ENCODE results near the gene EID1. TPM values are rescaled to one million over a fixed set of nuclear protein-coding genes. Genes with fewer than 3 reads are reported as not detected.
"Not testable (repeated sequence)": the region's sequence is repeated elsewhere in the genome, so short reads cannot be mapped to it uniquely, and the experiment has no call there.

EID1 gene
- total and polyA plus RNA-seq, 3 experiments from 2014 or later: 113 to 183 (median 125) TPM

DNA sequence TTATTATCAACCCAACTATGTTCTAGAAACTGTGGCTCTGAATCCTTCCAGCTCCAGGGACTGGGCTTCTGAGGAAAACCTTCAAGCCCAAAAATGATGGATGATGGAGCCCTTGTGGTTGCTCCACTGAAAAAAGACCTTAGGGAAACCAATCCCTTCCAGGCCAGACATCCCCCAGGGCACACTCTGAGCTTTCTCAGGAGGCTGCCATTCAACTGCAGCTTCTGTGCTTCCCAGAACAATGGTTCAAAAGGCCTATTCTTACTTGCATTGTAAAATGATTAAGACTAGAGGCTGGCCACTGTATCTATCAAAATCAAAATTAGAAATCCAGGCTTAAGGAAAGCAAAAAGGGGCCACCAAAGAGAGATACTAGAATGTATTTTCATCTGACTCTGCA is 27.3 kb downstream of the EID1 start:
- Mint-ChIP-seq H3K27me3 (peaks cover 0 to 3% of the 10 kb centered on the region in 2 donors), H3K9me3 (no peaks in the 10 kb centered on the region), H3K27ac (no peak overlapping the region), H3K36me3 (no peaks in the 10 kb centered on the region), H3K4me3 (no peak overlapping the region), H3K4me1 (no peaks in the 10 kb centered on the region)
- Histone ChIP-seq H3K27ac (ENCODE audit: low read depth, low read length) (no peak overlapping the region), H3K36me3 (ENCODE audit: insufficient read depth, low read length) (no peaks in the 10 kb centered on the region), H3K27me3 (ENCODE audit: insufficient read depth, low read length, poor library complexity, severe bottlenecking) (no peaks in the 10 kb centered on the region), H3K9me3 (ENCODE audit: low read length) (no peaks in the 10 kb centered on the region), H3K4me3 (ENCODE audit: low read length) (no peak overlapping the region), H3K4me1 (ENCODE audit: insufficient read depth, low read length) (no peaks in the 10 kb centered on the region)
- CTCF ChIA-PET: interaction anchor here (1.4 kb wide), 1 partner anchor 70 kb away, joined by 3 read pairs; no protein-coding TSS in a partner anchor
- POLR2A ChIA-PET: no interaction called here
- DNase-seq: no peak

DNA sequence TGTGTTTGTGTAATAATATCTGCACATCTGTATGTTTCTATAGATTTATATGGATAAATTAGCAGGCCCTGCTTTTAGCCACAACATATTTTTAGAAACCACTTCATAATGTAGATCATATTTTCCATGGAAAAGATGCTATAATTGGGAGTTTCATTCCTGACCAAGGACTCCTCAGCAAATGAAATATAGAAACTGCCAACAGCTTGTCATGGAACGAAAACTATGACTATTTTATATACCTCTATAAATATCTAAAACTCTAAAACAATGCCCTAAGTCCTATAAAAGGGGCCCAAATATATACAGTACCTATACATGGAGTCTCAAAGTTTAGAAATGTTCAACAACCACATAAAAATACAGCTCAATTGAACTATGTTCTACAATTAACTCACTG is 27.9 kb downstream of the EID1 start:
- H3K4me3 Mint-ChIP-seq: no peak overlapping the region
- H3K9me3 Mint-ChIP-seq: no peaks in the 10 kb centered on the region
- no peaks in the 10 kb centered on the region for H3K36me3 Mint-ChIP-seq
- Histone ChIP-seq H3K27me3 (ENCODE audit: insufficient read depth, low read length, poor library complexity, severe bottlenecking) (no peaks in the 10 kb centered on the region), H3K9me3 (ENCODE audit: low read length) (no peaks in the 10 kb centered on the region), H3K36me3 (ENCODE audit: insufficient read depth, low read length) (no peaks in the 10 kb centered on the region), H3K4me3 (ENCODE audit: low read length) (no peak overlapping the region), H3K4me1 (ENCODE audit: insufficient read depth, low read length) (no peaks in the 10 kb centered on the region), H3K27ac (ENCODE audit: low read depth, low read length) (no peak overlapping the region)
- no peaks in the 10 kb centered on the region for H3K4me1 Mint-ChIP-seq
- no peak for DNase-seq
- ChIA-PET CTCF (interaction anchor here (0.8 to 1.4 kb wide), 2 partner anchors 70 to 1178 kb away, joined by 3 read pairs; no protein-coding TSS in a partner anchor), POLR2A (no interaction called here)
- no peak overlapping the region for H3K27ac Mint-ChIP-seq
- H3K27me3 Mint-ChIP-seq: peaks cover 0 to 2% of the 10 kb centered on the region in 2 donors

GRCh38 chr15:48909313-48909712 is 31.4 kb downstream of the EID1 start:
- H3K27me3 Mint-ChIP-seq: peaks cover 2 to 12% of the 10 kb centered on the region in 2 donors
- H3K36me3 Mint-ChIP-seq; H3K4me3 Mint-ChIP-seq; H3K4me1 ChIP-seq (ENCODE audit: insufficient read depth, low read length); CTCF ChIA-PET; POLR2A ChIA-PET; DNase-seq; H3K4me1 Mint-ChIP-seq; H3K27me3 ChIP-seq (ENCODE audit: insufficient read depth, low read length, poor library complexity, severe bottlenecking); H3K4me3 ChIP-seq (ENCODE audit: low read length); H3K36me3 ChIP-seq (ENCODE audit: insufficient read depth, low read length); H3K9me3 ChIP-seq (ENCODE audit: low read length); H3K27ac Mint-ChIP-seq; H3K9me3 Mint-ChIP-seq; H3K27ac ChIP-seq (ENCODE audit: low read depth, low read length): not testable (repeated sequence)

DNA sequence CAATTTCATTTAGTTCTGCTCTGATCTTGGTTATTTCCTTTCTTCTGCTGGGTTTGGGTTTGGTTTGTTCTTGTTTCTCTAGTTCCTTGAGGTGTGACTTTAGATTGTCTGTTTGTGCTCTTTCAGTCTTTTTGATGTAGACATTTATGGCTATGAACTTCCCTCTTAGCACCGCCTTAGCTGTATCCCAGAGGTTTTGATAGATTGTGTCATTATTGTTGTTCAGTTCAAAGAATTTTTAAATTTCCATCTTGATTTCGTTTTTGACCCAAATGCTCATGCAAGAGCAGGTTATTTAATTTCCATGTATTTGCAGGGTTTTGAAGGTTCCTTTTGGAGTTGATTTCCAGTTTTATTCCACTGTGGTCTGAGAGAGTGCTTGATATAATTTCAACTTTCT is 32.6 kb downstream of the EID1 start:
- H3K36me3 Mint-ChIP-seq; CTCF ChIA-PET; H3K9me3 ChIP-seq (ENCODE audit: low read length); H3K4me1 ChIP-seq (ENCODE audit: insufficient read depth, low read length); H3K9me3 Mint-ChIP-seq; H3K27me3 ChIP-seq (ENCODE audit: insufficient read depth, low read length, poor library complexity, severe bottlenecking); POLR2A ChIA-PET; H3K27ac ChIP-seq (ENCODE audit: low read depth, low read length); H3K4me1 Mint-ChIP-seq; H3K27ac Mint-ChIP-seq; DNase-seq; H3K4me3 ChIP-seq (ENCODE audit: low read length); H3K4me3 Mint-ChIP-seq; H3K36me3 ChIP-seq (ENCODE audit: insufficient read depth, low read length): not testable (repeated sequence)
- peaks cover 2 to 12% of the 10 kb centered on the region in 2 donors for H3K27me3 Mint-ChIP-seq

GRCh38 chr15:48913141-48913540 is 35.2 kb downstream of the EID1 start:
- DNase-seq: no peak
- H3K4me3 ChIP-seq (ENCODE audit: low read length): no peak overlapping the region
- Mint-ChIP-seq H3K4me1 (no peaks in the 10 kb centered on the region), H3K9me3 (no peaks in the 10 kb centered on the region), H3K4me3 (no peak overlapping the region), H3K27me3 (peaks cover 11 to 30% of the 10 kb centered on the region in 2 donors), H3K36me3 (no peaks in the 10 kb centered on the region), H3K27ac (no peak overlapping the region)
- no peaks in the 10 kb centered on the region for H3K4me1 ChIP-seq (ENCODE audit: insufficient read depth, low read length)
- no peaks in the 10 kb centered on the region for H3K9me3 ChIP-seq (ENCODE audit: low read length)
- H3K36me3 ChIP-seq (ENCODE audit: insufficient read depth, low read length): no peaks in the 10 kb centered on the region
- H3K27ac ChIP-seq (ENCODE audit: low read depth, low read length): no peak overlapping the region
- POLR2A ChIA-PET: no interaction called here
- CTCF ChIA-PET: no interaction called here
- H3K27me3 ChIP-seq (ENCODE audit: insufficient read depth, low read length, poor library complexity, severe bottlenecking): no peaks in the 10 kb centered on the region

DNA sequence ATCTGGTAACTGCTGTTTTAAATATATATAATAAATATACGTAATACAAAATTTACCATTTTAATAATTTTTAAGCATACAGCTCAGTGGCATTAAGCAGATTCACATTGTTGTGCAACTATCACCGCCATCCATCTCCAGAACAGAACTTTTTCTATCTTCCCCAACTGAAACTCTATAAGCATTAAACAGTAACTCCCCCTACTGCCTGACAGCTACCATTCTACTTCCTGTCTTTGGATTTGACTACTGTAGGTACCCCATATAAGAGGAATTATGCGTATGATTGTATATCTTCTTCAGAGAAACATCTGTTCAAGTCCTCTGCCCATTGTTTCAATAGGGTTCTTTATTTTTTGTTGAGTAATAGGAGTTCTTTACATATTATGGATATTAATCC is 36.8 kb downstream of the EID1 start:
- CTCF ChIA-PET: no interaction called here
- peaks cover 0 to 4% (median 0%) of the 10 kb centered on the region in 3 donors for H3K36me3 Mint-ChIP-seq
- H3K9me3 ChIP-seq (ENCODE audit: low read length): no peaks in the 10 kb centered on the region

DNA sequence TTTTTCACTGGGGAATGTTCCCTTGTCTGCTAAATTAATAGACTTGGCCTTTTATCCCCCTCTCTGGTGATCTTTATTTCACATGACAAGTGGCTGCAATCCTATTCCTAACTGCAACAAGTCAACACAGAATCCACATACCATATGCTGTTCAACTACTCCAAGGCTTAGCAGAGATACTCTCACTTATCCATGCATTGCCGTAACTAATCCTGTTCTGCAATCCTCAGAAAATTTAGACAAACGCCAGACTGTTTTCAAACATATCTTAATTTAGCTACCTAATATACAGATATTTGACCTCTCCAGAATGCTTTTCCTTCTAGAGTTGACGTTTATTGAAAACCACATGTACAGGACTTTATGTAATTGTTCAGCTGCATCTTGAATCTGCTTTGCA is 37.9 kb downstream of the EID1 start:
- peaks cover 0 to 4% (median 0%) of the 10 kb centered on the region in 3 donors for H3K36me3 Mint-ChIP-seq
- no peaks in the 10 kb centered on the region for H3K9me3 ChIP-seq (ENCODE audit: low read length)
- H3K4me1 ChIP-seq (ENCODE audit: insufficient read depth, low read length): no peaks in the 10 kb centered on the region
- ChIA-PET CTCF (no interaction called here), POLR2A (no interaction called here)
- H3K4me1 Mint-ChIP-seq: no peaks in the 10 kb centered on the region
- no peak overlapping the region for H3K4me3 Mint-ChIP-seq
- H3K27me3 Mint-ChIP-seq: peaks cover 13 to 39% of the 10 kb centered on the region in 2 donors
- no peak overlapping the region for H3K27ac ChIP-seq (ENCODE audit: low read depth, low read length)
- H3K27ac Mint-ChIP-seq: no peak overlapping the region
- H3K27me3 ChIP-seq (ENCODE audit: insufficient read depth, low read length, poor library complexity, severe bottlenecking): no peaks in the 10 kb centered on the region
- no peak for DNase-seq
- no peak overlapping the region for H3K4me3 ChIP-seq (ENCODE audit: low read length)
- no peaks in the 10 kb centered on the region for H3K9me3 Mint-ChIP-seq
- no peaks in the 10 kb centered on the region for H3K36me3 ChIP-seq (ENCODE audit: insufficient read depth, low read length)

More for the DNA sequence above, 36.8 kb downstream of the EID1 start:
- H3K27me3 ChIP-seq (ENCODE audit: insufficient read depth, low read length, poor library complexity, severe bottlenecking): no peaks in the 10 kb centered on the region
- H3K27ac Mint-ChIP-seq: no peak overlapping the region
- no peak overlapping the region for H3K4me3 Mint-ChIP-seq
- H3K36me3 ChIP-seq (ENCODE audit: insufficient read depth, low read length): no peaks in the 10 kb centered on the region
- no peak overlapping the region for H3K4me3 ChIP-seq (ENCODE audit: low read length)
- H3K4me1 Mint-ChIP-seq: no peaks in the 10 kb centered on the region
- H3K9me3 Mint-ChIP-seq: no peaks in the 10 kb centered on the region
- POLR2A ChIA-PET: no interaction called here
- DNase-seq: no peak
- H3K27me3 Mint-ChIP-seq: peaks cover 11 to 34% of the 10 kb centered on the region in 2 donors
- no peak overlapping the region for H3K27ac ChIP-seq (ENCODE audit: low read depth, low read length)
- H3K4me1 ChIP-seq (ENCODE audit: insufficient read depth, low read length): no peaks in the 10 kb centered on the region

- H3K9me3 ChIP-seq (ENCODE audit: low read length): no peaks in the 10 kb centered on the region
- H3K27ac Mint-ChIP-seq: no peak overlapping the region
- no peaks in the 10 kb centered on the region for H3K27me3 ChIP-seq (ENCODE audit: insufficient read depth, low read length, poor library complexity, severe bottlenecking)
- ChIA-PET POLR2A (no interaction called here), CTCF (no interaction called here)
- no peaks in the 10 kb centered on the region for H3K36me3 ChIP-seq (ENCODE audit: insufficient read depth, low read length)
- H3K36me3 Mint-ChIP-seq: peaks cover 0 to 4% (median 0%) of the 10 kb centered on the region in 3 donors
- no peak overlapping the region for H3K27ac ChIP-seq (ENCODE audit: low read depth, low read length)
- no peak overlapping the region for H3K4me3 Mint-ChIP-seq
- no peaks in the 10 kb centered on the region for H3K9me3 Mint-ChIP-seq
- DNase-seq: no peak
- H3K4me1 ChIP-seq (ENCODE audit: insufficient read depth, low read length): no peaks in the 10 kb centered on the region
- H3K4me3 ChIP-seq (ENCODE audit: low read length): no peak overlapping the region
- no peaks in the 10 kb centered on the region for H3K4me1 Mint-ChIP-seq
- peaks cover 15 to 39% of the 10 kb centered on the region in 2 donors for H3K27me3 Mint-ChIP-seq
These were observed 38.8 kb downstream of the EID1 start for GRCh38 chr15:48916721-48917120.

DNA sequence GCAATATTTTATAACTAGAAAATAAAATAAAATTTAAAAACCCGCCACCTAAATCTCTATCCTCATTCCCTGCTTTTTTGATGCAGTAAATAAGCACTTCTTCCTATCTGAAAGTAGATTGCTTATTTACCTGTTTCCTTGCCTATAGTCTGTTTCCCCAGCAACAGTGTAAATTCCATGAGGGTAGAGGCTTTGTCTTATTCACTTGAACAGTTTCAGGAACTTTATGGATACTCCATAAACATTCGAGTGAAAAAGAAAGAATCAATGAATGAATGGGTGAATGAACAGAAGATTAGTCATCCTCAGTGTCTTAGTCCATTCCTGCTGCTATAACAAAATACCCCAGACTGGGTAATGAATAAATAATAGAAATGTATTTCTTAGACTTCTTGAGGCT is 44.1 kb downstream of the EID1 start:
- H3K9me3 Mint-ChIP-seq: no peaks in the 10 kb centered on the region
- H3K4me1 Mint-ChIP-seq: no peaks in the 10 kb centered on the region
- no peak overlapping the region for H3K27ac ChIP-seq (ENCODE audit: low read depth, low read length)
- DNase-seq: no peak
- no peaks in the 10 kb centered on the region for H3K36me3 ChIP-seq (ENCODE audit: insufficient read depth, low read length)
- CTCF ChIA-PET: no interaction called here
- no peak overlapping the region for H3K4me3 Mint-ChIP-seq
- no peak overlapping the region for H3K4me3 ChIP-seq (ENCODE audit: low read length)
- H3K27me3 ChIP-seq (ENCODE audit: insufficient read depth, low read length, poor library complexity, severe bottlenecking): no peaks in the 10 kb centered on the region
- peaks cover 24 to 56% of the 10 kb centered on the region in 2 donors for H3K27me3 Mint-ChIP-seq
- H3K9me3 ChIP-seq (ENCODE audit: low read length): no peaks in the 10 kb centered on the region
- no peak overlapping the region for H3K27ac Mint-ChIP-seq
- H3K36me3 Mint-ChIP-seq: peaks cover 0 to 4% (median 0%) of the 10 kb centered on the region in 3 donors
- POLR2A ChIA-PET: no interaction called here
- H3K4me1 ChIP-seq (ENCODE audit: insufficient read depth, low read length): no peaks in the 10 kb centered on the region

All from CD8-positive, alpha-beta memory T cell (primary cell).